K562 (cell line): ENCODE data around the gene TLDC2. TPM values are rescaled to one million over a fixed set of nuclear protein-coding genes. Genes with fewer than 3 reads are reported as not detected.

Experiments
- AFF1 ChIP-seq, 2 experiments: fragments of 450-650 bp; IDR thresholded peaks; 2 replicates each; pipeline ENCODE4 v1.6.1; 2018; ENCODE audit warnings: mild to moderate bottlenecking in 2 of 2, low read depth in 1 of 2; ENCODE audit not compliant: partially characterized antibody in 2 of 2
- CCNT2 ChIP-seq: IDR thresholded peaks from 2 replicates; pipeline ENCODE4 v1.6.1; 2011; ENCODE audit warnings: borderline replicate concordance, low read depth, mild to moderate bottlenecking, moderate library complexity, mixed read lengths, low read length; ENCODE audit not compliant: insufficient read length; ENCODE audit errors: extremely low read depth
- CHD4 ChIP-seq: fragments of 200-600 bp; sonication (generic); IDR thresholded peaks from 3 replicates; pipeline ENCODE4 v1.6.1; 2012; ENCODE audit warnings: low read depth, mild to moderate bottlenecking, mixed read lengths, low read length, inconsistent platforms; ENCODE audit not compliant: insufficient read depth, insufficient replicate concordance, poor library complexity, severe bottlenecking
- DLX4 ChIP-seq: fragments of 250-450 bp; sonication (Bioruptor Pico); IDR thresholded peaks from 2 replicates; pipeline ENCODE4 v1.6.1; 2021; ENCODE audit warnings: mild to moderate bottlenecking
- JUND ChIP-seq, 2 experiments: IDR thresholded peaks; 2 replicates in 1 of 2; 3 replicates in 1 of 2; pipeline ENCODE4 v1.6.1; 2011; ENCODE audit warnings: borderline replicate concordance in 2 of 2, low read depth in 2 of 2, low read length in 2 of 2, improper control_type of control experiment in 1 of 2, missing biosample characterization in 1 of 2, missing genetic modification characterization in 1 of 2, missing genetic modification reagents in 1 of 2
- NEUROD1 ChIP-seq: fragments of 150-350 bp; IDR thresholded peaks from 2 replicates; pipeline ENCODE4 v1.6.1; 2014; ENCODE audit warnings: borderline replicate concordance, low read length, low read depth; ENCODE audit not compliant: partially characterized antibody
- NFRKB ChIP-seq: fragments of 450-650 bp; IDR thresholded peaks from 2 replicates; pipeline ENCODE4 v1.6.1; 2016; ENCODE audit warnings: low read depth
- TOE1 ChIP-seq, 2 experiments: fragments of 450-650 bp in 1 of 2; sonication (generic) in 1 of 2; formaldehyde crosslinking in 1 of 2; IDR thresholded peaks; 2 replicates each; pipeline versions ENCODE4 v1.7.1 to v1.8.0; 2016 to 2022; ENCODE audit warnings: borderline replicate concordance in 2 of 2, mild to moderate bottlenecking in 2 of 2, antibody characterized with exemption in 1 of 2, inconsistent platforms in 1 of 2, low read depth in 1 of 2, missing genetic modification reagents in 1 of 2, moderate library complexity in 1 of 2
- ZNF277 ChIP-seq: fragments of 250-450 bp; sonication (Bioruptor Pico); IDR thresholded peaks from 2 replicates; pipeline ENCODE4 v1.8.0; 2022; ENCODE audit warnings: inconsistent platforms, mild to moderate bottlenecking, moderate library complexity, borderline replicate concordance
- ZNF444 ChIP-seq: fragments of 250-450 bp; sonication (Bioruptor Pico); IDR thresholded peaks from 2 replicates; pipeline ENCODE4 v1.4.0; 2020; ENCODE audit warnings: mild to moderate bottlenecking, moderate library complexity
- polyA plus RNA-seq, 8 experiments: library from polyadenylated mRNA; depleted of rRNA in 4 of 8; stranded (reverse) in 5 of 8; unstranded in 3 of 8; fragments of >200 nt; fragmentation: Nextera tagmentation in 2 of 8; fragmentation: Illumina TruSeq in 1 of 8; extraction: Ambion mirVana in 2 of 8; extraction: Trizol in 1 of 8; gene quantifications; 2 replicates each; pipeline versions ENCODE4 v1.2.1 to v1.2.3, GENCODE V29; 2011 to 2014; ENCODE audit warnings: inconsistent platforms in 1 of 8, missing spikeins in 1 of 8
- total RNA-seq, 7 experiments: library from RNA; depleted of rRNA in 6 of 7; stranded (reverse); fragments of >200 nt in 6 of 7; fragmentation: Illumina TruSeq in 2 of 7; extraction: Trizol in 2 of 7; gene quantifications; 2 replicates each; pipeline versions ENCODE4 v1.2.1 to v1.2.3, GENCODE V29; 2011 to 2021; ENCODE audit warnings: low replicate concordance in 1 of 7

TLDC2 gene
- total and polyA plus RNA-seq, 9 of the 15 experiments (the other 6 are each of a cell fraction or from before 2014, with no cell fraction given), result not detected

- TF ChIP-seq CHD4 (no peak), CCNT2 (peak; percentile 29), ZNF277 (CRISPR knock-in tag) (no peak), JUND (IDR thresholded peaks at IDR 0.05; ENCODE audit: borderline replicate concordance, low read depth, low read length) (peak; percentile 81), JUND (tag; IDR thresholded peaks at IDR 0.05; ENCODE audit: borderline replicate concordance, low read depth, low read length) (peak; percentile 58; the same call in 1 of the 3 replicates), DLX4 (CRISPR knock-in tag) (no peak), AFF1 (IDR thresholded peaks at IDR 0.05; ENCODE audit: low read depth in 1 of 2, partially characterized antibody in 2 of 2) (no peak), NFRKB (peak; percentile 60; the same call in 1 of the 2 replicates), ZNF444 (CRISPR knock-in tag) (no peak), TOE1 (IDR thresholded peaks at IDR 0.05; ENCODE audit: borderline replicate concordance) (peak; percentile 58; the same call in 1 of the 2 replicates), TOE1 (CRISPR knock-in tag; IDR thresholded peaks at IDR 0.05; ENCODE audit: borderline replicate concordance, low read depth) (no peak), NEUROD1 (peak; percentile 54)
These were observed 40.3 kb upstream of the TLDC2 start (continued) for GRCh38 chr20:36835453-36836198.
